WTC11 (cell line): ENCODE data around the gene TIMMDC1.

ENCODE experiments used
- E2F5 ChIP-seq: sonication (generic); formaldehyde crosslinking; IDR thresholded peaks from 2 replicates; pipeline ENCODE4 v1.8.1; 2022; ENCODE audit warnings: mild to moderate bottlenecking, moderate library complexity, missing genetic modification reagents
- ETV6 ChIP-seq: sonication (generic); formaldehyde crosslinking; IDR thresholded peaks from 2 replicates; pipeline ENCODE4 v1.8.1; 2022; ENCODE audit warnings: mild to moderate bottlenecking, missing genetic modification reagents
- FOXP4 ChIP-seq: sonication (generic); formaldehyde crosslinking; IDR thresholded peaks from 2 replicates; pipeline ENCODE4 v1.8.0; 2022; ENCODE audit warnings: mild to moderate bottlenecking, missing genetic modification reagents
- MAX ChIP-seq: sonication (generic); formaldehyde crosslinking; IDR thresholded peaks from 2 replicates; pipeline ENCODE4 v1.8.0; 2022; ENCODE audit warnings: mild to moderate bottlenecking, missing genetic modification reagents
- MXD4 ChIP-seq: fragments of 250-450 bp; sonication (Bioruptor Pico); IDR thresholded peaks from 2 replicates; pipeline ENCODE4 v1.8.0; 2021; ENCODE audit warnings: mild to moderate bottlenecking, moderate library complexity, borderline replicate concordance
- ZBTB43 ChIP-seq: sonication (generic); formaldehyde crosslinking; IDR thresholded peaks from 2 replicates; pipeline ENCODE4 v1.8.1; 2023; ENCODE audit warnings: mild to moderate bottlenecking, missing genetic modification reagents
- ZNF263 ChIP-seq: sonication (generic); formaldehyde crosslinking; IDR thresholded peaks from 2 replicates; pipeline ENCODE4 v1.8.1; 2022; ENCODE audit warnings: low read depth, mild to moderate bottlenecking, moderate library complexity, missing genetic modification reagents
- TF ChIP-seq, protein P1 (sequence below): fragments of 200-600 bp; IDR thresholded peaks from 2 replicates; pipeline ENCODE4 v1.8.0; 2022; ENCODE audit warnings: antibody characterized with exemption

- TF ChIP-seq MAX: no peak
- no peak for TF ChIP-seq E2F5
- TF ChIP-seq, protein P1, sequence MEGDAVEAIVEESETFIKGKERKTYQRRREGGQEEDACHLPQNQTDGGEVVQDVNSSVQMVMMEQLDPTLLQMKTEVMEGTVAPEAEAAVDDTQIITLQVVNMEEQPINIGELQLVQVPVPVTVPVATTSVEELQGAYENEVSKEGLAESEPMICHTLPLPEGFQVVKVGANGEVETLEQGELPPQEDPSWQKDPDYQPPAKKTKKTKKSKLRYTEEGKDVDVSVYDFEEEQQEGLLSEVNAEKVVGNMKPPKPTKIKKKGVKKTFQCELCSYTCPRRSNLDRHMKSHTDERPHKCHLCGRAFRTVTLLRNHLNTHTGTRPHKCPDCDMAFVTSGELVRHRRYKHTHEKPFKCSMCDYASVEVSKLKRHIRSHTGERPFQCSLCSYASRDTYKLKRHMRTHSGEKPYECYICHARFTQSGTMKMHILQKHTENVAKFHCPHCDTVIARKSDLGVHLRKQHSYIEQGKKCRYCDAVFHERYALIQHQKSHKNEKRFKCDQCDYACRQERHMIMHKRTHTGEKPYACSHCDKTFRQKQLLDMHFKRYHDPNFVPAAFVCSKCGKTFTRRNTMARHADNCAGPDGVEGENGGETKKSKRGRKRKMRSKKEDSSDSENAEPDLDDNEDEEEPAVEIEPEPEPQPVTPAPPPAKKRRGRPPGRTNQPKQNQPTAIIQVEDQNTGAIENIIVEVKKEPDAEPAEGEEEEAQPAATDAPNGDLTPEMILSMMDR: no peak
- no peak for TF ChIP-seq ZNF263 (CRISPR knock-in tag)
- no peak for TF ChIP-seq MXD4
- no peak for TF ChIP-seq FOXP4
- no peak for TF ChIP-seq ZBTB43
- TF ChIP-seq ETV6: no peak
Observed at GRCh38 chr3:119470866-119471265, 27.5 kb upstream of the TIMMDC1 start.
